Measurements from ENCODE around the gene GLCE. TPM values are rescaled to one million over a fixed set of nuclear protein-coding genes. Genes with fewer than 3 reads are reported as not detected.

The GLCE gene
- total RNA-seq, 1 experiment from 2014 or later: 16.7 TPM

DNA sequence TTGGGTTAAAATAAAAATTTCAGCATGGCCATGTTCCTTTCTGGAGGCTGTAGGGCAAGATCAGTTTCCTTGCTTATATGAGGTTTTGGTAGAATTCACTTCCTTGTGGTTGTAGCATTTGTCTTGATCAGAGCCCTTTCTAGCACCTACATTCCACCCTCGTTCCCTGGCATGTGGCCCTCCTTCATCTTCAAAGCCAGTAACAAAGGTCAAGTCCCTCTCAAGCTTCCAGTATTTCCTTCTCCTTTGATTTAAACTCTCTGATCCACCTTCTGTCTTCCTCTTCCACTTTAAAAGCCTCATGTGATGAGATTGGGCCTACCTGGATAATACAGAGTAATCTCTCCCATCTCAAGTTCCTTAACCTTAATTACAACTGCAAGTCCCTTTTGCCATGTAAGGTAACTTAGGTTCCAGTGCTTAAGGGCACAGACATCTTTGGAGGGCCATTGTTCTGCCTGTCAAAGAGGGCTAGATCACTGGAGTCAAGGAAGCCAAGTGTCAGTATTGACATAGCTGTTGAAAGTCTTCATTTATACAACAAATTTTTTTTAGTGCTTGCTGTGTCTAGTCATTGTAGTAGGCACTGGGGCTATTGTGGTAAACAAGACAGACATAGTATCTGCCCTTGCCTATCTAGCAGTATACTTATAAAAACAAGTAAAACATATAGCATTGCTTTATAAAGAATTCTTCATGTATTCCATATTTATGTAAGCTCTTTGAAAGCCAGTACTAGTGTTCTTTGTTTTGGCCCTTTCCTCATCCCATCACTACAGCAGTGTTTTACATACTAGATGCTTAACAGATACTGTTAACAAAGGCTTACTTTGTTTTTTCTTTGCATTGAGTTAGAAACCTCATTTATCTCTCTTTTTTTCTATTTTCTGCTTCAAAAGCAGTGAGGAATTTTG is 40.7 kb downstream of the GLCE start:
- DNase-seq (ENCODE audit: low read depth): no peak

DNA sequence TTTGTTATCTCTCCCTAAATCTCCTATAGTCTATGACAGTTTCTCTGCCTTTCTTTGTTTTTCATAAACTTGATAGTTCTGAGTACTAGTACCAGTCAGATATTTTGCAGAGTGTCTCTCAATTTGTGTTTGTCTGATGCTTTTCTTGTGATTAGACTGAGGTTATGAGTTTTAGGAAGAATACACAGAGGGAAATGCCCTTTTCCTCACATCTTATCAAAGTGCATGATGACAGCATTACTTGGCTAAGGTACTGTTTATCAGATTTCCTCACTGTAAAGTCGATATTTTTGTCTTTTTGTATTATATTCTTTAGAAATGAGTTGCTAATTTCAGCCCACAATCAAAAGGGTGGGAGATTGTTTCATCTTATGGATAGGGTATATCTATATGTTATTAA is 45.6 kb downstream of the GLCE start:
- DNase-seq (ENCODE audit: low read depth): no peak

DNA sequence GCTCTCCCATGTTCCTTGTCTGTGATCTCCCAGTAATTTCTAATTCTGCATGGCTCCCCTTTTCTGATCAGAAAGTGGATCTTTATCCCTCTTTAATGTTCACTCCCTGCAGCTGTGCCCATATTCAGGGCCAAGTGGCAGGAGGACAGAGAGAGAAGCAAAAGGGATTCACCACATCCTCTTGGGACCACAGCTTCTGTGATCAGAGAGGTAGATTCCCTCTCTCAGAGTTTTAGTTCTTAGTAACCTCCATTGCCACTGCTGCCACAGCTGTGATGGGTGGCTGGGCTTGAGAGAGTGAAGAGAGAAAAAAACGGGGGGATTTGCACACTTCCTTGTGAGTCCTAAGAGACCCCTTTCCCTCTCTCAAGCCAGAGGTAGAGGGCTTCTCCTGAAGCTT is 49.2 kb downstream of the GLCE start:
- DNase-seq (ENCODE audit: low read depth): no peak

DNA sequence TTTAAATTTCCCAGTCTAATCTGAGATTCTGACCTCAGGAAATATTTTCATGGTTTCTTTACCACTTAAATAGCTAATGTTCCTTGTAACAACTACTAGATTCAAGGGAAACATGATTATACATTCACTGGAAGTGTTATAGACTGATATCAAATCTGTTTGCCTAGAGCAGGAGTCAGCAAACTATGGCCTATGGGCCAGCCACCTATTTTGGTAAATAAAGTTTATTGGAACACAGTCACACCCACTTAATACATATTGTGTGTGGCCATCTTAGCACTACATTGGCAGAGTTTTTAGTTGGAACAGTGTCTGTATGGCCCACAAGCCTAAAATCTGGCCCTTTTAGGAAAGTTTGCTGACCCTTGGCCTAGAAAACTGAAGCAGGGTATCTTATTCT is 50.1 kb downstream of the GLCE start:
- DNase-seq (ENCODE audit: low read depth): no peak

DNA sequence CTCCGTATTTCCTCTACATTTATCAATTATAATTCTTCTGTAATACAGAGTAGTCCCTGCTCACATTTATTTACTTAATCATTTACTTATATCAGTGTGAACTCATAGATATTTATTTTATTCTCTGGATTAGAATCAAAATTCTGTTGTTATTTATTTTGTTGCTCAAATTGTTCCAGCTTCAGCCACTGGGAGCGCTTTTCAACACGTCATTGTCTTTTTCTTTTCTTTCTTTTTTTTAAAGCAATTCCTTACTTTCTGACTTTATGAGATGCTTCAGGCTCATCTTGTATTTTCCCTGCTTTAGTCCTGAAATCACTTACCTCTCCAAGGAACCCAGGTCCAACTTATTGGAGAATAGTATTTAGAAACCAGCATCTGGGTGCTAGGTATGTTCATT is 53.4 kb downstream of the GLCE start:
- DNase-seq (ENCODE audit: low read depth): no peak

DNA sequence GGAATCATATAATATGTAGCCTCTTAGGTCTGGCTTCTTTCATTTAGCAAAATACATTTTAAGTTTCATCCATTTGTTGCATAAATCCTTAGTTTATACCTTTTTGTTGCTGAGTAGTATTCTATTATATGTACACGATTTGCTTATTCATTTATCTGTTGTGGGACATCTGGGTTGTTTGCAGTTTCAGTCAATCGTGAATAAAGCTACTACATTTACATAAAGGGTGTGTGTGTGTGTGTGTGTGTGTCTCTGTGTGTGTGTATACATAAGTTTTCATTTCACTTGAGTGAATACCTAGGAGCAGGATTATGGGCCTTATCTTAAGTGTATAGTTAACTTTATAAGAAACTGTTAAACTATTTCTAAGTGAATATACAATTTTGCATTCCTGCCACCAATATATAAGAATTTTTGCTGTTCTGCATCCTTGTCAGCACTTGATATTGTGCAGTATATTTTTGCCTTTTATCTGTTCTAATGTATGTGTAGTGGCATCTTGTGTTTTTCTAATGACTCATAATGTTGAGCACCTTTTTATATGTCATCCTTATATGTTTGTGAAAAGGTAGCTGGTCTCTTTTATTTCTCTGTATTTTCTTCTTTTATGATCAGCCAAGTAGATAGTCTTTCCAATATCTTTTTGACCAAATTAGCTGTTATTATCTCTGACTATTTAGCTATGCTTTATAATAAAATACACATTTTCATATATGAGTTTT is 55.0 kb downstream of the GLCE start:
- DNase-seq (ENCODE audit: low read depth): no peak

DNA sequence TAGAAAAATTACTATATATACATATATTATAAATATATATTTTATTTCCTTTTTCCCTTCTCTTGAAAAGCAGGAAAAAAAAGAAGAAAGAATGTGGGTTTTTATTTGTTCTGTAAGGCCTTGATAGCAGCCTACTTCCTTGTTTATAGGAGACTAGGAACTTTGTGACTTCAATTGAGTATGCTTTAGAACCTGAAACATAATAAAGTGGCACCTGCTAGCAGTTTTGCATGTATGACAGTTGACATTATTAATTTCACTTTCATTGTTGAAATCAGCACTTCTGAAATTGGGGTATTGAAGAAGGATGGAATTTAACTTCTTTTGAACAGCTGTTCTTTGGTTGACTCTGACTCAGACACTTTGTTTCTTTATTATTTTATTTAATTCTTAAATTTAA is 56.9 kb downstream of the GLCE start:
- no peak for DNase-seq (ENCODE audit: low read depth)

DNA sequence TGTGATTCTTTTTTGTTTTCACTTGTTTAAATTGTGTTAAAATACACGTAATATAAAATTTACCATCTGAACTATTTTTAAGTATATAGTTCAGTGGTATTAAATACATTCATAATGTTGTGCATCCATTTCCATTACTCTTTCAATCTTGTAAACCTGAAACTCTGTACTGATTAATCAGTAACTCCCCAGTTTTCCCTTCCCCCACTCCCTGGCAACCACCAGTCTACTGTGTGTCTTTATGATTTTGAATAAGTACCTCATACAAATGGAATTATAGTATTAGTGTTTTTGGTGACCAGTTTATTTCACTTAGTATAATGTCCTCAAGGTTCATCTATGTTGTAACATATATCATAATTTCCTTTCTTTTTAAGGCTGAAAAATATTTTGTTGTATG is 59.3 kb downstream of the GLCE start:
- DNase-seq (ENCODE audit: low read depth): no peak

DNA sequence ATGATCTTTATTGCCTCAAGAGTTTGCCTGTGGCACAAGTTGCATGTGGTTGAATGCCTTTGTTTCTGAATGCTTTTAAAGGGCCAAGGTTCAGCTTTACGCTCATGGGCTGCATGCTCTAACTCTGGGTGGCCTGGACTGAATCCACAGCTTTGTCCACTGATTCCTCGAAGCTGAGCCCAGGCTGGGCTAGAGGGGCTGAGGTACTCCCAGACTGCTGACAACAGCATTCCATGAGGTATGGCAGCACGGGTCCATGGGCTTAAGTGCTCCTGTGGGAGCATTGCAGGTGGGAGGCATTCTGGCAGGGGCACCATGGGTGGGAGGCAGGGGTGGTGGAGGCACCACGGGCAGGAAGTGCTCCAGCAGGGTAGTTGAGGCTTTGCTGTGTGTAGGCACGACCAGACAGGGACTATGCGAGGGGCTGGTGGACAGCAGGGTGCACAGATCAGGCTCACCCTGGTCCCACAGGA is 61.6 kb downstream of the GLCE start:
- no peak for DNase-seq (ENCODE audit: low read depth)

DNA sequence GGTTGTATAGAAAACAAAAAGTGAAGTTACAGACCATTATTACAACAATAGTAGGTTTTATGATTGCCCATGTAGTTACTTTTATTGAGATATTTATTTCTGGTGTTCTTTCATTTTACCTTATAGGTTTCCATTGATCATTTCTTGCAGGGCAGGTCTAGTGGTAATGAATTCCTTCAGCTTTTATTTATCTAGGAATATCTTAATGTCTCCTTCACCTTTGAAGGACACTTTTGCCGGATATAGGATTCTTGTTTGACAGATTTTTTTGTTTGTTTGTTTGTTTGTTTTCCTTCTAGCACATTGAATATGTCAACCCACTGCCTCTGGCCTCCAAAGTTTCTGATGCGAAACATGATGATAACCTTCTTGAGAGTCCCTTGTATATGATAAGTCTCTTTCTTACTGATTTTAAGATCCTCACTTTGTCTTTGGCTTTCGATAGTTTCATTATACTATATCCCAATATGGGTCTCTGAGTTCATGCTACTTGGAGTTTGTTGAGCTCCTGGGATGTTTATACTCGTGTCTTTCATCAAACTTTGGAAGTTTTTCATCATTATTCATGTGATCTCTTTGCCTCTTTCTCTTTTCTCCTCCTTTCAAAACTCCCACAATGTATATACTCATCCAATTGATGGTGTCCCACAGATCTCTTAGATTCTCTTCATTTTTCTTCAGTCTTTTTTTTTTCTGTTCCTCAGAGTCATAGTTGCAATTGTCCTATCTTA is 62.8 kb downstream of the GLCE start:
- DNase-seq (ENCODE audit: low read depth): no peak

DNA sequence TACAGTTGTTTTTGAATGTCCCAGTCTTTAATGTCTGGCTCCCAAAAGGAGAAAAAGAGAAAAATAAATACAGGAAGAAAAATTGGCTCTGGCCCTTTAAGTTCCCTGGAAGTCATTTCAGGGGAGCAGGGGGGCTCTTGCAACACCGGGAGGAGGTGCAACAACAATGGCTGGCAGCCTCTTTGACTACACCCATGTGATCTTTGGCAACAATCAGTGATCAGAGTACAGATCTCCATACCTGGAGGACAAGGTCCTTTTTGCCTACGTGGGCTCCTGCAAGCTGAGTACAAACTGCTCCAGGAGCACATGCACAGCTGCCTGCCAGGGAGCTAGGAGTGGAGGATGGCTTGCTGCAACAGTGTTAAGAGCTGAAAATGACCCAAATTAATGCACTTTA is 63.9 kb downstream of the GLCE start:
- no peak for DNase-seq (ENCODE audit: low read depth)

DNA sequence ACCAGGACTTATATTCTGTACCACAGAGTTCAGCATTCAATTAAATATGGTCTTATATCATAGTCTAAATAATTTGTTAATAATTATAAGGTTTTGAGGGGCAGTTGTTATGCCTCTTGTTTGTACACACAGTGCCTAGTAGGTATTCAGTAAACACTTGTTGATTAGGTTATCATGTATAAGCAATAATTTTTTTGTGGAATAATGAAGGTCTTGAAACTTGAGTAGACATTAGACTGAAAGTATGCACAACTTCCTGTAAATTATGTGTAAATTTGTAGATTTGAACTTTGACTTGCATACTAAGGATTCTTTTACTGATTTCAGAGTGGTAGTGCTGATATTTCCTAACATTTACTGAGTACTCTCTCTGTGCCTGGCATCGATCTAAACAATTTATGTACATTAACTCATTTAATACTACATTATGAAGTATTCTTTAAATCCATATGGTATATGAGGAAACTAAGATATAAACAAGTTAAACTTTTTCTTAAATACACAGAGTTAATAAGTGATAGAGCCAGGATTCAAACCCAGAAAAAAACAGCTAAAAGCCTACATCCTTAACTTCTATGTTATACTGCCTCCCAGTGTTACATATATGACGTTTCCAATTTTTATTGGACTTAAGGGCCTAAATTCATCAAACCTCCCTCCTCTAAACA is 65.1 kb downstream of the GLCE start:
- peak; percentile 2 for DNase-seq (ENCODE audit: low read depth)

DNA sequence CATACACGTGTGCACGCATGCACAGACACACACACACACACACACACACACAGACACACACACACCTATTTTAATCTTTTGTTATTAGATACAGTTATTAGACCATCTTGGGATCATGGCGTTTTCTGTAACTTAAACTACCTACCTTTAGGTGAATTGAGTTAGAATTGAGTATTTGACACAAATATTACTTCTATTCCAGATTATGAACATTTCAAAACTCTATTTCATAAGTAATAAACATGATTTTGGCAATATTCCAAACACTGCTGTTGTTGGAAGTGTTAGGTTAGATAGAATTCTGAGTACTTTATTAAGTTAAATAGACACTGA is 65.6 kb downstream of the GLCE start:
- no peak for DNase-seq (ENCODE audit: low read depth)

DNA sequence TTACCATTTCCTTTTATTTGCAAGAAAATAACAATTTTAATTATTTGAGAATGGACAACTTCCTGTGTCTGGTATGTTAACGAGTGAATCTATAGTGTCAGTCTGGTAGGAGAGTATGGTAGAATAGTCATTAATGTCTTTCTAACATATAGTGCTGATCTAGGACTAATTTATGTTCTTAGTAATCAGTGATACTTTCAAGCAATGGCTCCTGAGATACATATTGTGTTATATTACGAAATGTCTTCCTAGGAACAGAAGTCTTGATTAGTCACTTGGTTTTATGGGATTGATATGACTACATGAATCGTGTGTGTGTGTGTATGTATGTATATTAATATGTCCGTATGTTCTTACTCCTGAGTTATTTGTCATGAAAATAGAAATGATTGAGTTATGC is 71.7 kb downstream of the GLCE start:
- DNase-seq (ENCODE audit: low read depth): no peak

DNA sequence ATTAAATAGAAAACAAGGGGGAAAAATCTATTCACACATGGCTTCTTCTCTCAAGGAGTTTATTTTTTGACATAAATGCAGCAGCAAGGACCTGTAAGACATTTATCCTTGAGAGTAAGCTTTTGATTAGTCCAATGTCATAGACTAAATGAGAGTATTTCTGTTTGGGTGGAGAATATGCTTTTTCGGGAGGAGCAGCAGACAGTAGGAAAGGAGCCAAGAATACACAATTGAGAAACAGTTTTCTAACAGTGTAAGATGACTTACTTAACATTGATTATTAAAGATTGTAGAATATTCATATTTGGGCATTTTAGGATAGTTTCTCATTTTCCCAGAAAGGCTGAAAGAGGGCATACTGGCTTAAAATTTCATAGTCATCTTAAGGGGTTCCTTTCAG is 72.3 kb downstream of the GLCE start:
- no peak for DNase-seq (ENCODE audit: low read depth)

DNA sequence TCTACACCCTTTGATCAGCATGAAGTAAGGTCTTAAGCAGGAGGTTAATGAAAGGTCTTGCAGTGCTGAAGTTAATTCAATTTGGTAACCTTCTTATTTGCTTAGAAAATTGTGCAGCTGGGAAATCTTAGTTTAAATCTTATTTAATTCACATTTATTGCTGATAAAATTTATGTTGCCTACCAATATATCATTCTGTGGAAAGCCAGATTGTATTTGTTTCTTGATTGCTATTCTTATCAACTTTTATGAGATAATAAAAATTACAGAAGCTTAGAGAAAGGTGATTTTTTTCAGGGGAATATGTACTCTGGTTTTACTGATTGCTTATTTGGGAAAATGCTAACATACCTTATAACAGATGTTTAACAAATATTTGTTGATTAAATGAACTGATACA is 74.2 kb downstream of the GLCE start:
- no peak for DNase-seq (ENCODE audit: low read depth)

DNA sequence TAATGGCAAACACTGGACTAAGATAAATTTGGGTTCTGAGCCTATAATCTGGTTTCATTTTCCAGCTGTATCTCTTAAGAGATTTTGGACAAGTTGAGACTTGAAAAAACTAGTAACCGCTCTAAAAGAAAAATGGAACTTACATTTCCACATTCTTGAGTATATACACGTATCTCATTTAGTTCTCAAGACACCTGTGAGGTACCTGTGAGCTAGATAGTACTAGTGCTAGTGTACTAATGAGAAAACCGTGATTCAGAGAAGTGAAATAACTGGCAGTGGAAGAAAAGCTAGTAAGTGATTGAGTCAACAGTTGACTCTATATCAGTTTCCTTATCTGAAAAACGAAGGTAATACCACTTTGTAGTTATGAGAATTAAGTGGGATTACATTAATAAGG is 76.1 kb downstream of the GLCE start:
- DNase-seq (ENCODE audit: low read depth): no peak

DNA sequence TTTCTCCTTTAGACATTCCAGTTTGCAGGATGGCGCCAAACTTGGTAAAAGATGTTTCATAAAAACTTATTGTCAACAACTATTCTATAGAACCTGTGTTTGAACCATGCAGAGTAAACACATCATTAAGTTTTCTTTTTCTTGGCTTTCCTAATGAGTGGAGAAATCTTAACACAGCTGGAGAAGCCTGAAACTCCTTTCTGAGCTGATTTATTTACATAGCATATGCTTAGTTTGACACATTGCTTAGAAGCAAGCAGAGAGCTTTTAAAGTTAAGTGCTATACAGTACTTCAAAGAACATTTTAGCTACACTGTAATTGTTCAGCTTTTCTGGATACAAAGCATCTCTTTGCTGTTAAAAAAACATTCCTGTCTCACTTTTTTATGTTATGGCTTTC is 77.3 kb downstream of the GLCE start:
- no peak for DNase-seq (ENCODE audit: low read depth)

DNA sequence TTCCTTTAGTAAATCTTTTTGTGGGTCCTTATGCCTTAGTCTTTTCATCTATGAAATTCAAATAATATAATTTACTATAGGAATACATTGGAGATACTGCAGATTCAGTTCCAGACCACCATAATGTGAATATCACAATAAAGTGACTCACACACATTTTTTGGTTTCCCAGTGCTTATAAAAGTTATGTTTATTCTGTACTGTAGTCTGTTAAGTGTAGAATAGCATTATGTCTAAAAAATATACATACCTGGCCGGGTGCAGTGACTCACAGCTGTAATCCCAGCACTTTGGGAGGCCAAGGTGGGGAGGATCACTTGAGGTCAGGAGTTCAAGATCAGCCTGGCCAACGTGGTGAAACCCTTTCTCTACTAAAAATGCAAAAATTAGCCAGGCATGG is 84.4 kb downstream of the GLCE start:
- DNase-seq (ENCODE audit: low read depth): no peak

DNA sequence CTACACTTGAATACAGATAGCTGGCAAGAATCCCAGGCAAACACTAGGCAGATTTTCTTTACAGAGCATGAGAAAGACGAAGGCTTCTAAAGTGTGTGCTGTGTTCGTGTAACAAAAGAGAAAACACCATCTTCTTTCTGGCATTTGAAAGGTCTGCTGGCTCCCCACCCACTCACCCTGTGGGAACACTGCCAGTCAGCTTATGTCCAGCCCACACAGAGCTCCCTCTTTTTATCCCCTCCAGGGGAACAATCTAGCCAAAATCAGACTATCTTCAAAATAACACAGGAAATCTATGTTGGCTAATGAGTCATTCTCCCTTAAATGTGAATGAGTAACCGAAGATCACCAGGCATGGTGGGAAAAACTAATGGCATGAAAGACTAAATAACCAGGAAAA is 92.7 kb downstream of the GLCE start:
- peak; percentile 90 for DNase-seq (ENCODE audit: low read depth)

DNA sequence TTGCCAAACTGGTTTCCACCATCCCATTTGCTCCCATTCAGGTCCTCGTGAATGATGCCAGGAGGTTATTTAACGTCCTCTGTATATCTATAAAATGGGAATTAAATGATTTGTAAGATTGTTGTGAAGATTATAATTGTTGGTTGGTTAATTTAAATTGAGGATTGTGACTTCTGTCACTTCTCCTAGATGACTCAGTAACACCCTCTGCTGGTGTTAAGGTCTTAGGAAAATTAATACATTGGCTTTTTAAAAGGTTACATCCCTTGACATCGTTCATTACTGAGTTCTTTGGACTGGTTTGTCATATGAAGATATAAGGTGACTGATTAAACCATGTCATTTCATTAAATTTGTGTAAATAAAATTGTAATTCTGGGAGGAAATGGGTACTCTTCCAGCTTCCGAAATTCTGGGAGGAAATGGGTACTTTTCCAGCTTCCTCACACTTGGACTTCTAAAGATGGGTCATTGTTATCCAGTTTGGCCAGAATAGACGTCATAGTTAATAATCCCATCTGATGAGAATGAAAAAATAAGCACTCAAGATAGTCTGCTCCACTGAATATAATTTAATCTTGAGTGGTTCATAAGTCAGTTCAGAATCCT is 105.0 kb downstream of the GLCE start:
- no peak for DNase-seq (ENCODE audit: low read depth)

DNA sequence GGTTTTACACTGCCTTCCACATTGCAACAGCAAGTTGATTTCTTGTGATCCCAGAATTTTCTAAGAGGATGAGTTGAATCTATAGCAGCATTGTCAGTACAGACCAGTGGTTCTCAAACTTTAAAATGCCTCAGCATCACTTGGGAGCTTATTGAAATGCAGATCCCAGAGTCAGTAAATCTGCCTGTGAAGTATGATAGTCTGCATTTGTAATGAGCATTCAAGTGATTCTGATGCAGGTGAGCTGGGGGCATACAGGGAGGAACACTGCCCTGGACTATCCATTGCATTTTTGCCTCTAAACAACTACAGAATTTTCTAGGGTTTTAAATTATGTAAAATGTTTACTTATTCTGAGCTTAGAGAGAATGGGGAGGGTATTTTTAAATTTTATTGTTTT is 110.8 kb downstream of the GLCE start:
- no peak for DNase-seq (ENCODE audit: low read depth)

Measured in Daoy (cell line).